Neuronal stem cell (in vitro differentiated cells): Measurements from ENCODE around the gene FAP.

ENCODE experiments used
- DNase-seq: peaks from one replicate; pipeline ENCODE4 v3.0.0-alpha.2; 2013; ENCODE audit warnings: low spot score
- H2AFZ ChIP-seq: one replicate; pipeline ENCODE4 v1.6.1; 2013; ENCODE audit warnings: mild to moderate bottlenecking, low read length, inconsistent platforms
- H2AK5ac ChIP-seq: 2 replicates; pipeline ENCODE4 v1.6.1; 2013; ENCODE audit warnings: low read depth, mild to moderate bottlenecking, inconsistent platforms, low read length, moderate library complexity, mixed read lengths
- H2BK120ac ChIP-seq: 2 replicates; pipeline ENCODE4 v1.6.1; 2013; ENCODE audit warnings: low read depth, mild to moderate bottlenecking, inconsistent platforms, low read length, moderate library complexity, mixed read lengths
- H2BK12ac ChIP-seq: one replicate; pipeline ENCODE4 v1.6.1; 2013; ENCODE audit warnings: low read length, inconsistent platforms
- H2BK15ac ChIP-seq: 2 replicates; pipeline ENCODE4 v1.6.1; 2013; ENCODE audit warnings: mild to moderate bottlenecking, low read length, inconsistent platforms, mixed read lengths
- H2BK5ac ChIP-seq: one replicate; pipeline ENCODE4 v1.6.1; 2013; ENCODE audit warnings: inconsistent platforms, mild to moderate bottlenecking, low read length, moderate library complexity
- H3K14ac ChIP-seq: one replicate; pipeline ENCODE4 v1.6.1; 2013; ENCODE audit warnings: low read length, inconsistent platforms
- H3K18ac ChIP-seq: 2 replicates; pipeline ENCODE4 v1.6.1; 2013; ENCODE audit warnings: low read length, inconsistent platforms
- H3K23ac ChIP-seq: 2 replicates; pipeline ENCODE4 v1.6.1; 2013; ENCODE audit warnings: low read depth, mild to moderate bottlenecking, mixed read lengths, low read length, inconsistent platforms; ENCODE audit not compliant: poor library complexity
- H3K27ac ChIP-seq: replicated peaks from 3 replicates; pipeline ENCODE4 v1.5.1; 2013; ENCODE audit warnings: low read length, inconsistent platforms
- H3K27me3 ChIP-seq, 3 experiments: 2 replicates each; pipeline ENCODE4 v1.6.1; 2013; ENCODE audit warnings: low read length in 3 of 3, mild to moderate bottlenecking in 2 of 3, inconsistent platforms in 1 of 3, low read depth in 1 of 3, mixed read lengths in 1 of 3, moderate library complexity in 1 of 3; ENCODE audit not compliant: control insufficient read depth in 3 of 3, insufficient read depth in 3 of 3
- H3K36me3 ChIP-seq, 2 donors: replicated peaks in 1 of 2; 2 replicates each; pipeline ENCODE4 v1.6.1; 2013; ENCODE audit warnings: low read length in 2 of 2; ENCODE audit not compliant: control insufficient read depth in 2 of 2, insufficient read depth in 2 of 2
- H3K4ac ChIP-seq: 2 replicates; pipeline ENCODE4 v1.6.1; 2013; ENCODE audit warnings: inconsistent platforms, mild to moderate bottlenecking, low read length, moderate library complexity
- H3K4me1 ChIP-seq, 2 donors: 1 replicate in 1 of 2; 2 replicates in 1 of 2; pipeline ENCODE4 v1.6.1; 2013; ENCODE audit warnings: low read length in 2 of 2, low read depth in 1 of 2; ENCODE audit not compliant: control insufficient read depth in 2 of 2, insufficient read depth in 1 of 2
- H3K4me2 ChIP-seq: one replicate; pipeline ENCODE4 v1.6.1; 2013; ENCODE audit warnings: mild to moderate bottlenecking, low read length, inconsistent platforms; ENCODE audit not compliant: insufficient read depth, poor library complexity, severe bottlenecking
- H3K4me3 ChIP-seq, 2 donors: 2 replicates each; pipeline ENCODE4 v1.5.1; 2013; ENCODE audit warnings: low read length in 2 of 2, mild to moderate bottlenecking in 2 of 2, inconsistent platforms in 1 of 2, moderate library complexity in 1 of 2
- H3K79me1 ChIP-seq: one replicate; pipeline ENCODE4 v1.6.1; 2013; ENCODE audit warnings: low read depth, mild to moderate bottlenecking, inconsistent platforms, low read length, moderate library complexity
- H3K9ac ChIP-seq: one replicate; pipeline ENCODE4 v1.6.1; 2013; ENCODE audit warnings: mild to moderate bottlenecking, low read depth, low read length, inconsistent platforms; ENCODE audit not compliant: poor library complexity
- H3K9me3 ChIP-seq, 2 donors: replicated peaks in 1 of 2; 2 replicates each; pipeline versions ENCODE3 to v1.6.1; 2013; ENCODE audit warnings: low read length in 2 of 2, mild to moderate bottlenecking in 2 of 2, inconsistent platforms in 1 of 2, low read depth in 1 of 2, mixed read lengths in 1 of 2, moderate library complexity in 1 of 2; ENCODE audit not compliant: control insufficient read depth in 2 of 2, insufficient read depth in 1 of 2
- H4K8ac ChIP-seq: one replicate; pipeline ENCODE4 v1.6.1; 2013; ENCODE audit warnings: low read depth, mild to moderate bottlenecking, inconsistent platforms, low read length, moderate library complexity
- H4K91ac ChIP-seq: one replicate; pipeline ENCODE4 v1.6.1; 2013; ENCODE audit warnings: low read length, low read depth, mild to moderate bottlenecking, inconsistent platforms; ENCODE audit not compliant: poor library complexity
- WGBS, 2 donors: extraction: QIAGEN DNeasy Blood & Tissue Kit; methylation state at CpG; one replicate each; pipeline ENCODE4 v1.1.7; 2013; ENCODE audit warnings: missing lambda C conversion rate in 2 of 2, mixed read lengths in 1 of 2; ENCODE audit not compliant: insufficient read length in 2 of 2, insufficient replicate concordance in 1 of 2; ENCODE audit errors: extremely low coverage in 2 of 2; 5-methylcytosine and 5-hydroxymethylcytosine counted together

Gene FAP

GRCh38 chr2:162243715-162244114 lies 470 bp upstream of the FAP start:
- H3K4me3 ChIP-seq, result no peak overlapping the region
- H3K27me3 ChIP-seq, result no peaks in the 10 kb centered on the region
- H3K4me1 ChIP-seq, result peaks cover 0 to 3% of the 10 kb centered on the region in 2 donors
- no peak for DNase-seq
- no peak overlapping the region for H3K4me2 ChIP-seq
- no peaks in the 10 kb centered on the region for H3K9me3 ChIP-seq
- no peak overlapping the region for H3K14ac ChIP-seq
- no peak overlapping the region for H3K9ac ChIP-seq
- H3K4ac ChIP-seq, result no peak overlapping the region
- H2BK5ac ChIP-seq, result no peak overlapping the region
- H4K8ac ChIP-seq, result no peak overlapping the region
- no peak overlapping the region for H3K18ac ChIP-seq
- no peak overlapping the region for H3K23ac ChIP-seq
- H3K79me1 ChIP-seq, result no peaks in the 10 kb centered on the region
- H2AK5ac ChIP-seq, result no peak overlapping the region
- no peak overlapping the region for H3K27ac ChIP-seq
- H3K36me3 ChIP-seq, result no peaks in the 10 kb centered on the region
- H4K91ac ChIP-seq, result no peak overlapping the region
- H2AFZ ChIP-seq, result no peak overlapping the region
- no CpG with 5 or more reads among the region's 1 CpG for WGBS, 2 donors
- no peak overlapping the region for H2BK120ac ChIP-seq
- no peak overlapping the region for H2BK12ac ChIP-seq
- no peak overlapping the region for H2BK15ac ChIP-seq

- Histone ChIP-seq H3K27ac (peak overlapping the region; percentile 37), H3K4ac (no peak overlapping the region)
- no CpG with 5 or more reads among the region's 5 CpGs for WGBS, 2 donors
These were observed 512 bp downstream of the FAP start for GRCh38 chr2:162242586-162243280.

GRCh38 chr2:162241571-162241970 lies 1.7 kb downstream of the FAP start:
- Histone ChIP-seq H3K14ac (no peak overlapping the region), H2AFZ (no peak overlapping the region), H2BK12ac (no peak overlapping the region), H2BK5ac (no peak overlapping the region), H3K4me3 (no peak overlapping the region), H2BK120ac (no peak overlapping the region), H3K27me3 (no peaks in the 10 kb centered on the region), H3K79me1 (no peaks in the 10 kb centered on the region), H3K9me3 (no peaks in the 10 kb centered on the region), H3K36me3 (no peaks in the 10 kb centered on the region), H3K18ac (no peak overlapping the region), H2BK15ac (no peak overlapping the region), H3K4me1 (peaks cover 0 to 3% of the 10 kb centered on the region in 2 donors), H3K27ac (no peak overlapping the region), H3K23ac (no peak overlapping the region), H3K9ac (no peak overlapping the region), H4K91ac (no peak overlapping the region), H3K4ac (no peak overlapping the region), H3K4me2 (no peak overlapping the region), H2AK5ac (no peak overlapping the region), H4K8ac (no peak overlapping the region)
- DNase-seq, result no peak
- no CpG with 5 or more reads among the region's 1 CpG for WGBS, 2 donors

More at GRCh38 chr2:162242586-162243280, 512 bp downstream of the FAP start:
- no peak overlapping the region for H2BK12ac ChIP-seq
- H4K91ac ChIP-seq, result no peak overlapping the region
- H3K23ac ChIP-seq, result no peak overlapping the region
- H3K14ac ChIP-seq, result no peak overlapping the region
- no peaks in the 10 kb centered on the region for H3K36me3 ChIP-seq
- H3K4me3 ChIP-seq, result no peak overlapping the region
- peak overlapping the region; percentile 11 for H3K4me2 ChIP-seq
- peaks cover 0 to 3% of the 10 kb centered on the region in 2 donors for H3K4me1 ChIP-seq
- no peak overlapping the region for H2AFZ ChIP-seq
- H3K18ac ChIP-seq, result no peak overlapping the region
- H2AK5ac ChIP-seq, result no peak overlapping the region
- no peak overlapping the region for H4K8ac ChIP-seq
- H2BK15ac ChIP-seq, result no peak overlapping the region
- H3K9me3 ChIP-seq, result no peaks in the 10 kb centered on the region
- H2BK120ac ChIP-seq, result no peak overlapping the region
- H3K79me1 ChIP-seq, result no peaks in the 10 kb centered on the region
- H3K27me3 ChIP-seq, result no peaks in the 10 kb centered on the region
- DNase-seq, result peak; percentile 37
- no peak overlapping the region for H3K9ac ChIP-seq
- no peak overlapping the region for H2BK5ac ChIP-seq

- Histone ChIP-seq H3K4me3 (no peak overlapping the region), H3K9ac (no peak overlapping the region), H3K27me3 (no peaks in the 10 kb centered on the region), H3K4me1 (no peaks in the 10 kb centered on the region), H2BK120ac (no peak overlapping the region), H3K36me3 (no peaks in the 10 kb centered on the region), H3K18ac (peak overlapping the region; percentile 28), H4K91ac (no peak overlapping the region), H2AK5ac (no peak overlapping the region), H2AFZ (no peak overlapping the region), H3K4me2 (no peak overlapping the region), H3K9me3 (no peaks in the 10 kb centered on the region), H2BK5ac (no peak overlapping the region), H2BK12ac (peak overlapping the region; percentile 22), H3K27ac (no peak overlapping the region), H4K8ac (no peak overlapping the region), H3K4ac (no peak overlapping the region), H3K14ac (no peak overlapping the region), H2BK15ac (no peak overlapping the region), H3K79me1 (no peaks in the 10 kb centered on the region), H3K23ac (no peak overlapping the region)
- WGBS, 2 donors, result no CpG with 5 or more reads among the region's 38 CpGs
- no peak for DNase-seq
These were observed 8.4 kb downstream of the FAP start for GRCh38 chr2:162234620-162235462.
